Osteocyte (in vitro differentiated cells): ENCODE results near the gene NR2F2. TPM values are rescaled to one million over a fixed set of nuclear protein-coding genes. Genes with fewer than 3 reads are reported as not detected.

Experiments used
- DNase-seq: peaks from one replicate; pipeline ENCODE4 v3.0.0; 2021; ENCODE audit warnings: mixed read lengths; ENCODE audit not compliant: unreplicated experiment; ENCODE audit errors: extremely low spot score
- H3K27ac Mint-ChIP-seq: one replicate; pipeline ENCODE4 v1.8.0; 2021; ENCODE audit warnings: mild to moderate bottlenecking, mixed read lengths; ENCODE audit not compliant: unreplicated experiment
- H3K27me3 Mint-ChIP-seq: one replicate; pipeline ENCODE4 v1.8.0; 2021; ENCODE audit warnings: mixed read lengths; ENCODE audit not compliant: unreplicated experiment
- H3K36me3 Mint-ChIP-seq: one replicate; pipeline ENCODE4 v1.8.0; 2021; ENCODE audit warnings: mixed read lengths; ENCODE audit not compliant: unreplicated experiment
- H3K4me1 Mint-ChIP-seq: one replicate; pipeline ENCODE4 v1.8.0; 2021; ENCODE audit warnings: mixed read lengths; ENCODE audit not compliant: unreplicated experiment
- H3K4me3 Mint-ChIP-seq: one replicate; pipeline ENCODE4 v1.8.0; 2021; ENCODE audit warnings: mild to moderate bottlenecking, moderate library complexity, mixed read lengths; ENCODE audit not compliant: unreplicated experiment
- H3K9me3 Mint-ChIP-seq: one replicate; pipeline ENCODE4 v1.8.0; 2021; ENCODE audit warnings: mixed read lengths; ENCODE audit not compliant: unreplicated experiment
- CTCF ChIP-seq: fragments of 200-600 bp; sonication (generic); IDR thresholded peaks from 2 replicates; pipeline ENCODE4 v1.5.0; 2021; ENCODE audit warnings: antibody characterized with exemption, mild to moderate bottlenecking, moderate library complexity
- total RNA-seq: library from RNA; stranded (reverse); gene quantifications from 2 replicates; pipeline ENCODE4 v1.2.1, GENCODE V29; 2021

Gene NR2F2
- total RNA-seq, 1 donor from 2014 or later: 286 TPM

DNA sequence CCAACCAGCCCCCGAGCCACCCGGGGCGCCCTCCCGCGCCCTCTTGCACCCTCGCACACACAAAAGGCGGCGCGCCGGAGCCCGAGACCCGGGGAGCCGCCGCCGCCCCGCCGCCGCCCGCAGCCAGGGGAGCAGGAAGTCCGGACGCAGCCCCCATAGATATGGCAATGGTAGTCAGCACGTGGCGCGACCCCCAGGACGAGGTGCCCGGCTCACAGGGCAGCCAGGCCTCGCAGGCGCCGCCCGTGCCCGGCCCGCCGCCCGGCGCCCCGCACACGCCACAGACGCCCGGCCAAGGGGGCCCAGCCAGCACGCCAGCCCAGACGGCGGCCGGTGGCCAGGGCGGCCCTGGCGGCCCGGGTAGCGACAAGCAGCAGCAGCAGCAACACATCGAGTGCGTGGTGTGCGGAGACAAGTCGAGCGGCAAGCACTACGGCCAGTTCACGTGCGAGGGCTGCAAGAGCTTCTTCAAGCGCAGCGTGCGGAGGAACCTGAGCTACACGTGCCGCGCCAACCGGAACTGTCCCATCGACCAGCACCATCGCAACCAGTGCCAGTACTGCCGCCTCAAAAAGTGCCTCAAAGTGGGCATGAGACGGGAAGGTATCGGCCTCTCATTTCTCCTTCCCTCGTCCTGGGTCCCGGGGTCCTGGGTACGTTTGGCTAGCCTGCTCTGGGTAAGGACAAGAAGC lies 1.6 kb downstream of the NR2F2 start:
- Mint-ChIP-seq H3K36me3 (peaks cover 55% of the 10 kb centered on the region), H3K27ac (peak overlapping the region; percentile 96), H3K4me1 (peaks cover 18% of the 10 kb centered on the region), H3K27me3 (no peaks in the 10 kb centered on the region), H3K4me3 (peak overlapping the region; percentile 99), H3K9me3 (no peaks in the 10 kb centered on the region)
- TF ChIP-seq CTCF: no peak
- no peak for DNase-seq

GRCh38 chr15:96332637-96333121 lies 2.2 kb downstream of the NR2F2 start:
- peak overlapping the region; percentile 96 for H3K27ac Mint-ChIP-seq

DNA sequence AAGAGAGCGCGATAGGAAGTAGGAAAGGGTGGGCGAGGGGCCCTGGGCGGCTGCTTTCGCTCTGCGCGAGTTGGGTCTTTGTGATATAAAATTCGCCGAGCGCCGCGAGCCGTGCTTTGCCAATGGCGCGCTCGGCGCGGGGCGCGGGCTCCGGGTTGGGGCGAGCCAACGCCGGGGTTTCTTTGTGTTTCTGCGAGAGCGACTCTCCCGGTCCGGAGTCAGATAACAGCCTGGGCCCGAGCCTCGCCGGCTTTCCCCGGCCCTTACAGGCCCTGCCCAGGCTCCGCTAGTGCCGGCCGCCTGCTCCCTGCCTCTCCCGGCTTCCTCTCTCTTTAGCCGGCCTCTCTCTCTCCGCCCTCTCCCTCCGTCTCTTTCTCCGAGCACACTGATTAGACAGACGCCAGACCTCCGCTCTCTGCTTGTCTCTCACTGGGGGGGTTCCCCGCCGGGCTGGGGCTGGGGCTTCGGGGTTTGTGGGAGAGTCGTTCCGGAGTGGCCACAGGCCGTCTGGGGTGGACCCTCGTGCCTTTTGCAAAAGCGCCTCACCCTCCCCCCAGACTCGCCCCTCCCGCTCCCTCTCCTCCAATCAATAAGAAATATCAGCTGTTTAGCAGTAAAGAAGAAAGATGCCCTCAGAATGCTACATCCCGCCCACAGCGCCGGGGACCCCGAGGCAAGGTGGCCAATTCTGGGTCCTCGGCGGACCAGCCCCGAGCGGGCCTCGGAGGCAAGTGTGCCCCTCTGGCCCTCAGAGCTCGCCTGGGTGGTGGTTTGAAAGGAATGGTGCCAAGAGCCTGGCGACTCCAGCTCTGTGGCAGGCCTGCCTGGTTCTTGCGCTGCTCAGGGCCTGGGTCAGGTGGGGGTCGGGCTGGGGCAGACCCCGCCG lies 2.9 kb downstream of the NR2F2 start:
- Mint-ChIP-seq H3K27ac (peak overlapping the region; percentile 96), H3K4me1 (peaks cover 14% of the 10 kb centered on the region), H3K9me3 (no peaks in the 10 kb centered on the region), H3K27me3 (no peaks in the 10 kb centered on the region), H3K36me3 (peaks cover 68% of the 10 kb centered on the region), H3K4me3 (peak overlapping the region; percentile 99)
- TF ChIP-seq CTCF: no peak
- DNase-seq: no peak

More at GRCh38 chr15:96332637-96333121, 2.2 kb downstream of the NR2F2 start:
- Mint-ChIP-seq H3K27me3 (no peaks in the 10 kb centered on the region), H3K4me3 (peak overlapping the region; percentile 99), H3K4me1 (peaks cover 18% of the 10 kb centered on the region), H3K36me3 (peaks cover 61% of the 10 kb centered on the region), H3K9me3 (no peaks in the 10 kb centered on the region)
- DNase-seq: no peak
- TF ChIP-seq CTCF: no peak

- peaks cover 75% of the 10 kb centered on the region for H3K36me3 Mint-ChIP-seq
- peak overlapping the region; percentile 99 for H3K4me3 Mint-ChIP-seq
- no peaks in the 10 kb centered on the region for H3K27me3 Mint-ChIP-seq
- no peaks in the 10 kb centered on the region for H3K9me3 Mint-ChIP-seq
- no peak for DNase-seq
- peaks cover 6% of the 10 kb centered on the region for H3K4me1 Mint-ChIP-seq
- H3K27ac Mint-ChIP-seq: peak overlapping the region; percentile 96
- no peak for TF ChIP-seq CTCF
These were observed 3.7 kb downstream of the NR2F2 start for GRCh38 chr15:96334017-96334704.
